HCT116 (cell line): ENCODE data around the gene GRIK2. TPM values are rescaled to one million over a fixed set of nuclear protein-coding genes. Genes with fewer than 3 reads are reported as not detected.

Source experiments
- ATAC-seq: fragments of 200-7000 bp; cut with Tn5 transposase; 2 replicates; pipeline ENCODE4 v1.9.1; 2020; ENCODE audit warnings: mild to moderate bottlenecking, moderate library complexity
- BruUV-seq: library from RNA; stranded (reverse); fragments of 400-500 nt; replicated peaks from 2 replicates; lab custom pipeline; 2021; lab: Mats Ljungman, UMichigan
- CTCF ChIA-PET: fragments of 300-600 bp; sonication (Branson Sonifier 250); formaldehyde crosslinking; loops from one replicate; lab custom pipeline; 2021; ENCODE audit warnings: antibody characterized with exemption; lab: Charles Lee
- POLR2A ChIA-PET: fragments of 300-600, 350-600 bp; sonication (Branson Sonifier 250); formaldehyde crosslinking; loops from one replicate; lab custom pipeline; 2021; ENCODE audit warnings: antibody characterized with exemption; lab: Charles Lee
- RAD21 ChIA-PET, 2 experiments: fragments of 300-600 bp; sonication (Branson Sonifier 250); formaldehyde crosslinking; loops; one replicate each; lab custom pipeline; 2023; ENCODE audit warnings: low total read pairs in 2 of 2; ENCODE audit not compliant: uncharacterized antibody in 2 of 2, unreplicated experiment in 2 of 2, low non-redundant PET in 1 of 2; lab: Charles Lee
- DNase-seq: peaks from one replicate; pipeline ENCODE4 v3.0.0-alpha.2; 2010; ENCODE audit warnings: low read depth, low spot score
- H2AFZ ChIP-seq: fragments of 200-600 bp; shearing (Covaris generic), sonication (generic); 2 replicates; pipeline ENCODE4 v1.6.1; 2017; ENCODE audit warnings: low read depth, mixed run types, mixed read lengths, antibody characterized with exemption, low read length; ENCODE audit not compliant: poor library complexity, severe bottlenecking
- H3K27ac ChIP-seq: 2 replicates; pipeline ENCODE4 v1.5.1; 2012; ENCODE audit warnings: low read depth, low read length
- H3K27me3 ChIP-seq: fragments of 200-600 bp; sonication (generic); 2 replicates; pipeline ENCODE4 v1.6.1; 2016; ENCODE audit warnings: mixed run types, low read length, mixed read lengths; ENCODE audit not compliant: insufficient read depth
- H3K36me3 ChIP-seq, 2 experiments: fragments of 200-500 bp in 1 of 2; fragments of 200-600 bp in 1 of 2; sonication (Bioruptor generic) in 1 of 2; sonication (generic) in 1 of 2; 2 replicates each; pipeline versions ENCODE4 v1.5.1 to v1.6.1; 2014 to 2016; ENCODE audit warnings: low read length in 2 of 2, inconsistent platforms in 1 of 2, mixed read lengths in 1 of 2, mixed run types in 1 of 2; ENCODE audit not compliant: insufficient read depth in 2 of 2, control insufficient read depth in 1 of 2
- H3K4me1 ChIP-seq, 2 experiments: fragments of 200-600 bp in 1 of 2; sonication (generic) in 1 of 2; 2 replicates each; pipeline versions ENCODE4 v1.5.1 to v1.6.1; 2012 to 2017; ENCODE audit warnings: low read length in 2 of 2, inconsistent platforms in 1 of 2, mild to moderate bottlenecking in 1 of 2, mixed read lengths in 1 of 2, mixed run types in 1 of 2, moderate library complexity in 1 of 2; ENCODE audit not compliant: insufficient read depth in 2 of 2, control insufficient read depth in 1 of 2
- H3K4me2 ChIP-seq: fragments of 200-600 bp; sonication (generic); 2 replicates; pipeline ENCODE4 v1.6.1; 2017; ENCODE audit warnings: mixed run types, low read length, mixed read lengths
- H3K4me3 ChIP-seq, 2 experiments: fragments of 200-600 bp in 1 of 2; sonication (generic) in 1 of 2; replicated peaks in 1 of 2; 2 replicates each; pipeline ENCODE4 v1.5.1; 2011 to 2016; ENCODE audit warnings: low read length in 2 of 2, control low read depth in 1 of 2, low read depth in 1 of 2, mild to moderate bottlenecking in 1 of 2, mixed read lengths in 1 of 2, mixed run types in 1 of 2
- H3K79me2 ChIP-seq: fragments of 200-600 bp; sonication (generic); 2 replicates; pipeline ENCODE4 v1.6.1; 2017; ENCODE audit warnings: mild to moderate bottlenecking, mixed run types, low read length, moderate library complexity, mixed read lengths; ENCODE audit not compliant: insufficient read depth
- H3K9ac ChIP-seq: fragments of 200-600 bp; sonication (generic); 2 replicates; pipeline ENCODE4 v1.6.1; 2016; ENCODE audit warnings: low read length, mixed read lengths
- H3K9me2 ChIP-seq: fragments of 200-600 bp; sonication (generic), shearing (Covaris generic); 2 replicates; pipeline ENCODE4 v1.6.1; 2017; ENCODE audit warnings: mixed run types, mild to moderate bottlenecking, moderate library complexity; ENCODE audit not compliant: insufficient read depth
- H3K9me3 ChIP-seq, 2 experiments: fragments of 200-500 bp in 1 of 2; fragments of 200-600 bp in 1 of 2; sonication (Bioruptor generic) in 1 of 2; sonication (generic) in 1 of 2; 2 replicates each; pipeline ENCODE4 v1.6.1; 2014 to 2017; ENCODE audit warnings: low read length in 2 of 2, mixed read lengths in 2 of 2, inconsistent platforms in 1 of 2, low read depth in 1 of 2, mild to moderate bottlenecking in 1 of 2, mixed run types in 1 of 2, moderate library complexity in 1 of 2; ENCODE audit not compliant: control insufficient read depth in 1 of 2, insufficient read depth in 1 of 2
- H4K20me1 ChIP-seq: fragments of 200-600 bp; sonication (generic), shearing (Covaris generic); 2 replicates; pipeline ENCODE4 v1.6.1; 2017; ENCODE audit warnings: mixed run types, mild to moderate bottlenecking, moderate library complexity; ENCODE audit not compliant: insufficient read depth
- EZH2 ChIP-seq: fragments of 200-600 bp; sonication (generic); IDR thresholded peaks from 2 replicates; pipeline ENCODE4 v1.6.1; 2017; ENCODE audit warnings: antibody characterized with exemption, mixed run types
- FOSL1 ChIP-seq: IDR thresholded peaks from 2 replicates; pipeline ENCODE4 v1.6.1; 2012; ENCODE audit warnings: low read depth
- POLR2AphosphoS5 ChIP-seq: IDR thresholded peaks from 2 replicates; pipeline ENCODE4 v1.6.1; 2011; ENCODE audit warnings: mild to moderate bottlenecking, low read depth, low read length, moderate library complexity
- RAD21 ChIP-seq: IDR thresholded peaks from 2 replicates; pipeline ENCODE4 v1.6.1; 2012; ENCODE audit warnings: low read depth, mild to moderate bottlenecking
- REST ChIP-seq: IDR thresholded peaks from 2 replicates; pipeline ENCODE4 v1.6.1; 2012; ENCODE audit warnings: low read depth
- SP1 ChIP-seq: IDR thresholded peaks from 2 replicates; pipeline ENCODE4 v1.6.1; 2012; ENCODE audit warnings: low read depth
- TCF7L2 ChIP-seq: IDR thresholded peaks from 2 replicates; pipeline ENCODE4 v1.7.0; 2011; ENCODE audit warnings: borderline replicate concordance, inconsistent platforms; ENCODE audit not compliant: insufficient read depth, insufficient read length; ENCODE audit errors: extremely low read depth
- YY1 ChIP-seq: IDR thresholded peaks from 2 replicates; pipeline ENCODE4 v1.6.1; 2011; ENCODE audit warnings: low read length, low read depth, moderate library complexity, mild to moderate bottlenecking; ENCODE audit not compliant: insufficient replicate concordance; ENCODE audit errors: extremely low read depth
- ZNF274 ChIP-seq: fragments of 200-500 bp; sonication (Bioruptor generic); IDR thresholded peaks from 2 replicates; pipeline ENCODE4 v1.6.1; 2014; ENCODE audit warnings: mild to moderate bottlenecking, low read depth, low read length, inconsistent platforms
- intact Hi-C: fragments of 100-400 bp; cut with micrococcal nuclease; formaldehyde crosslinking; loops from 2 replicates; pipeline ENCODE4 v1.10.0; 2022
- total RNA-seq: library from RNA; stranded (reverse); gene quantifications from one replicate; pipeline ENCODE4 v1.2.1, GENCODE V29; 2021; ENCODE audit not compliant: unreplicated experiment

GRIK2 gene
- total RNA-seq, 1 experiment from 2014 or later, result 0.64 TPM

GRCh38 chr6:101940391-101940790 lies 546.9 kb downstream of the GRIK2 start:
- RAD21 ChIA-PET, result no interaction called here
- Histone ChIP-seq H3K4me1 (no peaks in the 10 kb centered on the region), H3K79me2 (no peaks in the 10 kb centered on the region), H3K4me2 (no peak overlapping the region), H3K9ac (no peak overlapping the region), H3K9me2 (no peaks in the 10 kb centered on the region), H4K20me1 (no peaks in the 10 kb centered on the region), H3K27me3 (no peaks in the 10 kb centered on the region), H3K9me3 (no peaks in the 10 kb centered on the region), H3K27ac (no peak overlapping the region), H3K36me3 (no peaks in the 10 kb centered on the region), H3K4me3 (no peak overlapping the region), H2AFZ (no peak overlapping the region)
- CTCF ChIA-PET, result no interaction called here
- ATAC-seq, result no peak
- POLR2A ChIA-PET, result no interaction called here
- no peak for DNase-seq
- BruUV-seq, result no TSS peak
- intact Hi-C loops, result no loop called here
- TF ChIP-seq SP1 (no peak), REST (no peak), RAD21 (no peak), YY1 (no peak), FOSL1 (no peak), TCF7L2 (no peak), POLR2AphosphoS5 (no peak), ZNF274 (no peak), EZH2 (no peak)
